Lower lobe of right lung (tissue), 2 donors: ENCODE data around the gene APOA5. TPM values are rescaled to one million over a fixed set of nuclear protein-coding genes. Genes with fewer than 3 reads are reported as not detected.

Experiments
- ATAC-seq, 2 donors: fragments of 200-7000 bp; cut with Tn5 transposase; one replicate each; pipeline ENCODE4 v1.9.1; 2020 to 2022; ENCODE audit warnings: mild to moderate bottlenecking in 2 of 2, moderate library complexity in 2 of 2
- DNase-seq: peaks from one replicate; pipeline ENCODE4 v3.0.0-alpha.2; 2020
- H3K27ac ChIP-seq: fragments of 200-600 bp; one replicate; pipeline ENCODE4 v1.8.0; 2022
- H3K27me3 ChIP-seq: fragments of 200-600 bp; one replicate; pipeline ENCODE4 v1.8.0; 2022; ENCODE audit warnings: low read depth
- H3K36me3 ChIP-seq: fragments of 200-600 bp; one replicate; pipeline ENCODE4 v1.8.0; 2022; ENCODE audit warnings: mild to moderate bottlenecking
- H3K4me1 ChIP-seq: fragments of 200-600 bp; one replicate; pipeline ENCODE4 v1.8.0; 2022
- H3K4me3 ChIP-seq: fragments of 200-600 bp; one replicate; pipeline ENCODE4 v1.8.0; 2022; ENCODE audit warnings: mild to moderate bottlenecking
- H3K9me3 ChIP-seq: fragments of 200-600 bp; one replicate; pipeline ENCODE4 v1.8.0; 2022
- intact Hi-C: fragments of 100-400 bp; cut with DNase I; formaldehyde crosslinking; loops from one replicate; pipeline ENCODE4 v1.11.0; 2022
- total RNA-seq: library from RNA; stranded (reverse); fragmentation: NEBNext Ultra II Directional; extraction: Animal tissue kit (Norgen Biotek cat#: 25700); gene quantifications from one replicate; pipeline ENCODE4 v1.2.1, GENCODE V29; 2021
- TF ChIP-seq, protein P1 (sequence below): fragments of 200-600 bp; IDR thresholded peaks from one replicate; pipeline ENCODE4 v1.8.0; 2022; ENCODE audit warnings: antibody characterized with exemption, mild to moderate bottlenecking
- donor health status: DM: no; HTN: yes; CAD: no; lungs with severe emphysema.

Gene APOA5
- total RNA-seq, 1 donor from 2014 or later: 0.41 TPM

DNA sequence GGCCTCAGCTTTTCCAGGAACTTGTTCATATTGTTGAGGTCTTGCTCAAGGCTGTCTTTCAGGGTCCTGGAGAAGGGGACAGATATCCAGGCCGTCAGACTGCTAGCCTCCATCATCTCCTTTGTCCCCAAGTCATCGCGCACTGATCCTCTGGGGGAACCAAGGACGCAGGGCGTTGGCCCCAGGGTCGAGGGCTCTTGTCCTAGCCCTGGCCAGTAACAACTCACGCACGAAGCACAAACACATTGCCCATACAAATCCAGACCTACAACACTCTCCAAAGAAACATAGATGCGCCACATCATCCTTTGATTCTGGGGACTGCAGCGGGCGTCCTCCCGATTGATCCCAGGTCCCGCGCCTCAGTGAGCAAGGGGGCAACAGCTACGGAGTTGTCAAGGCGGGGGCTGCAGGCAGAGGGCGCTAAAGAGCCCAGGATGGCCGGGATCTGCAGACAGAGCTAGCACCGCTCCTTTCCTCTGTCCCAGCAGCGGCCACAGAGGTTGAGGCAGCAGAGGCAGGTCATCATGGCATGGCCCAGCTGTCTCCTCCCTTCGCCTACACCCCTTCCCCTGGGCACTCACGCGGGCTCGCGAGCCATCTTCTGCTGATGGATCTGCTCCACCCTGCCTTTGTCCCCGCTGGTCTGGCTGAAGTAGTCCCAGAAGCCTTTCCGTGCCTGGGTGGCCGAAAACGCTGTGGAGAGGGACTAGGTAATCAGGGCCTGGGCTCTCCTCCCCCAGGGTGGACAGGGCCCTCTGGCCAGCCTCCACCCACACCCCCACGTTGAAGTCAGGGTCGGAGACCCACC is 472 bp downstream of the APOA5 start:
- DNase-seq (peak; percentile 87), ATAC-seq (peak; percentile 77 to 79)
- TF ChIP-seq, protein P1, sequence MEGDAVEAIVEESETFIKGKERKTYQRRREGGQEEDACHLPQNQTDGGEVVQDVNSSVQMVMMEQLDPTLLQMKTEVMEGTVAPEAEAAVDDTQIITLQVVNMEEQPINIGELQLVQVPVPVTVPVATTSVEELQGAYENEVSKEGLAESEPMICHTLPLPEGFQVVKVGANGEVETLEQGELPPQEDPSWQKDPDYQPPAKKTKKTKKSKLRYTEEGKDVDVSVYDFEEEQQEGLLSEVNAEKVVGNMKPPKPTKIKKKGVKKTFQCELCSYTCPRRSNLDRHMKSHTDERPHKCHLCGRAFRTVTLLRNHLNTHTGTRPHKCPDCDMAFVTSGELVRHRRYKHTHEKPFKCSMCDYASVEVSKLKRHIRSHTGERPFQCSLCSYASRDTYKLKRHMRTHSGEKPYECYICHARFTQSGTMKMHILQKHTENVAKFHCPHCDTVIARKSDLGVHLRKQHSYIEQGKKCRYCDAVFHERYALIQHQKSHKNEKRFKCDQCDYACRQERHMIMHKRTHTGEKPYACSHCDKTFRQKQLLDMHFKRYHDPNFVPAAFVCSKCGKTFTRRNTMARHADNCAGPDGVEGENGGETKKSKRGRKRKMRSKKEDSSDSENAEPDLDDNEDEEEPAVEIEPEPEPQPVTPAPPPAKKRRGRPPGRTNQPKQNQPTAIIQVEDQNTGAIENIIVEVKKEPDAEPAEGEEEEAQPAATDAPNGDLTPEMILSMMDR: peak; percentile 93
- peaks cover 31% of the 10 kb centered on the region for H3K4me1 ChIP-seq
- peak overlapping the region; percentile 19 for H3K4me3 ChIP-seq
- no peaks in the 10 kb centered on the region for H3K9me3 ChIP-seq
- H3K27me3 ChIP-seq: no peaks in the 10 kb centered on the region
- H3K27ac ChIP-seq: no peak overlapping the region
- peaks cover 6% of the 10 kb centered on the region for H3K36me3 ChIP-seq
- intact Hi-C loops: no loop called here

GRCh38 chr11:116790167-116791001 is 1.3 kb downstream of the APOA5 start:
- Histone ChIP-seq H3K36me3 (peaks cover 14% of the 10 kb centered on the region), H3K27ac (no peak overlapping the region), H3K27me3 (no peaks in the 10 kb centered on the region), H3K4me3 (no peak overlapping the region), H3K9me3 (no peaks in the 10 kb centered on the region), H3K4me1 (peaks cover 31% of the 10 kb centered on the region)
- DNase-seq (no peak), ATAC-seq (no peak)
- intact Hi-C loops: no loop called here
- TF ChIP-seq, protein P1: no peak

DNA sequence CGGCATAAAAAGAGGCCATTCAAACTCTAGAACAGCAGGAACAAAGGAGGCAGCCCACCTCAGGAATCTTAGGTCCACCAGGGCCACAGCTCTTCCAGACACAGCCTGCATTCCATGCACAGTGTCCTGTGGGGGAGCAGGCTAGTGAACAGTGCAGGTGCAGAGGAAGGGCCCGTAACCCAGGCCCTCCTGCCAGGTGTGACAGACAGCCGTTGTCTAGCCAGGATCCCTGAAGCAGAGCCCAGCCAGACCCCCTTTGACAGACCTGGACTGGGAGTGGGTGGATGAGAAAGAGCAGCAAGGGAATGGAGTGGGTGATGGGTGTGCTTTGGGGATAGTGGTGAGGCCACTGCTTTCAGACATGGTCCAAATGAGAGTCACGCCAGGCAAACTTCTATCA is 2.7 kb downstream of the APOA5 start:
- ATAC-seq: no peak
- H3K4me3 ChIP-seq: no peak overlapping the region
- intact Hi-C loops: no loop called here

GRCh38 chr11:116788534-116788933 is 3.1 kb downstream of the APOA5 start:
- no peaks in the 10 kb centered on the region for H3K27me3 ChIP-seq
- DNase-seq (no peak), ATAC-seq (no peak)
- intact Hi-C loops: no loop called here
- H3K27ac ChIP-seq: peak overlapping the region; percentile 94
- peaks cover 31% of the 10 kb centered on the region for H3K4me1 ChIP-seq
- peaks cover 33% of the 10 kb centered on the region for H3K36me3 ChIP-seq
- H3K4me3 ChIP-seq: peak overlapping the region; percentile 94
- no peaks in the 10 kb centered on the region for H3K9me3 ChIP-seq
- TF ChIP-seq, protein P1: no peak

More for the DNA sequence above, 2.7 kb downstream of the APOA5 start:
- no peaks in the 10 kb centered on the region for H3K27me3 ChIP-seq
- H3K27ac ChIP-seq: no peak overlapping the region
- peaks cover 28% of the 10 kb centered on the region for H3K36me3 ChIP-seq
- TF ChIP-seq, protein P1: no peak
- H3K4me1 ChIP-seq: peaks cover 31% of the 10 kb centered on the region
- H3K9me3 ChIP-seq: no peaks in the 10 kb centered on the region
- DNase-seq: no peak

- DNase-seq: peak; percentile 93
- intact Hi-C loops: no loop called here
- peak; percentile 91 to 96 for ATAC-seq
- TF ChIP-seq, protein P1: no peak
- Histone ChIP-seq H3K4me3 (peak within 1 kb of the TSS; percentile 94), H3K4me1 (peaks cover 31% of the 10 kb centered on the region), H3K27ac (peak within 1 kb of the TSS; percentile 94), H3K9me3 (no peaks in the 10 kb centered on the region), H3K27me3 (no peaks in the 10 kb centered on the region), H3K36me3 (peaks cover 39% of the 10 kb centered on the region)
These were observed 3.7 kb downstream of the APOA5 start, which contains the start of gene ZPR1 for GRCh38 chr11:116787786-116788486. Gene ZPR1 (minus strand): TSS chr11:116788023. CDS start chr11:116787990, 33 bp downstream.
